Colonic mucosa (tissue), 4 donors: ENCODE results near the gene HMGN1. TPM values are rescaled to one million over a fixed set of nuclear protein-coding genes. Genes with fewer than 3 reads are reported as not detected.

Experiments
- DNase-seq: peaks from one replicate; pipeline ENCODE4 v3.0.0-alpha.2; 2020
- H3K27ac ChIP-seq: fragments of 200-600 bp; one replicate; pipeline ENCODE4 v1.8.0; 2021
- H3K27me3 ChIP-seq: fragments of 200-600 bp; one replicate; pipeline ENCODE4 v1.8.0; 2021
- H3K36me3 ChIP-seq: fragments of 200-600 bp; one replicate; pipeline ENCODE4 v1.8.0; 2021
- H3K4me1 ChIP-seq: fragments of 200-600 bp; one replicate; pipeline ENCODE4 v1.8.0; 2021; ENCODE audit warnings: mild to moderate bottlenecking
- H3K4me3 ChIP-seq: fragments of 200-600 bp; one replicate; pipeline ENCODE4 v1.8.0; 2021
- H3K9ac ChIP-seq, 2 donors: one replicate each; pipeline ENCODE4 v1.7.0; 2013; ENCODE audit warnings: control low read depth in 2 of 2, low read depth in 2 of 2, low read length in 2 of 2
- H3K9me3 ChIP-seq: fragments of 200-600 bp; one replicate; pipeline ENCODE4 v1.8.0; 2021
- intact Hi-C: fragments of 100-400 bp; cut with DNase I; formaldehyde crosslinking; loops from one replicate; pipeline ENCODE4 v1.14.1; 2022
- total RNA-seq, 2 donors: library from RNA; stranded (reverse); fragmentation: NEBNext Ultra II Directional in 1 of 2; extraction: Animal tissue kit (Norgen Biotek cat#: 25700) in 1 of 2; gene quantifications; one replicate each; pipeline ENCODE4 v1.2.1, GENCODE V29; 2021
- TF ChIP-seq, protein P1 (sequence below): fragments of 200-600 bp; IDR thresholded peaks from one replicate; pipeline ENCODE4 v1.8.0; 2022; ENCODE audit warnings: antibody characterized with exemption, mild to moderate bottlenecking
- donor health status: healthy.
- donor health status: DM: no; HTN: no; CAD: no.
- donor health status: DM: no; HTN: no; CAD: no.

HMGN1 gene
- total RNA-seq, 2 donors from 2014 or later, result 240 to 305 TPM

DNA sequence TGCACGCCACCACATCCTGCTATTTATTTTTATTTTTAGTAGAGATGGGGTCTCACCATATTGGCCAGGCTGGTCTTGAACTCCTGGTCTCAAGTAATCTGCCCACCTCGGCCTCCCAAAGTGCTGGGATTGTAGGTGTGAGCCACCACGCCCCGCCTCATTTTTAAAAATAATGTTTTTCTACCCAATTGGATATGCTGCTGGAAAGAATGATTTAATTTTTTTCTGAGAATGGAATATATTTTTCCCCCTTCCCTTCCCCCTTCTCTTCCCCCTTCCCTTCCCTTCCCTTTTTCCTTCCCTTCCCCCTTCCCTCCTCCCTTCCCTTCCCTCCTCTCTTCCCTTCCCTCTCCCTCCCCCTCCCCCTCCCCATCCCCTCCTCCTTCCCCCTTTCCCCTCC lies 17.7 kb upstream of the HMGN1 start:
- intact Hi-C loops, result no loop called here

DNA sequence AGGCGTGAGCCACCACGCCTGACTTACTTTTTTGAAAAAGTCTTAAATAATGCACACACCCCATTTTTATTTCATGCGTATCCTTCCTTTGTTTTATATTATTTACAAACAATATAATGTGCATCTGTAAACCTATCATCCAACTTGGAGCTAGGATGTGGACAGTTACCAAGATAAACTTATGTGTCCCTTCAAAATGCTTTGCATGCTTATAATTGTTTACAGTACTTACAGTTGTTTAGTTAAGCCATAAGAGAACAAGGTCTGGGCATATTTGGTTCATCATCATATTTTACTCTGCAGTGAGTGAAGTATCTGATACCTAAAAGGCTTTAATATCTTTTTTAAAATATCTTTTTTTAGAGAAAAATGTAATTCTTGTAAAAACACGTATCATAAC lies 16.1 kb upstream of the HMGN1 start:
- Histone ChIP-seq H3K9ac (no peak overlapping the region), H3K36me3 (no peaks in the 10 kb centered on the region), H3K27me3 (no peaks in the 10 kb centered on the region), H3K9me3 (no peaks in the 10 kb centered on the region), H3K4me1 (no peaks in the 10 kb centered on the region), H3K27ac (no peak overlapping the region), H3K4me3 (no peak overlapping the region)
- TF ChIP-seq, protein P1, sequence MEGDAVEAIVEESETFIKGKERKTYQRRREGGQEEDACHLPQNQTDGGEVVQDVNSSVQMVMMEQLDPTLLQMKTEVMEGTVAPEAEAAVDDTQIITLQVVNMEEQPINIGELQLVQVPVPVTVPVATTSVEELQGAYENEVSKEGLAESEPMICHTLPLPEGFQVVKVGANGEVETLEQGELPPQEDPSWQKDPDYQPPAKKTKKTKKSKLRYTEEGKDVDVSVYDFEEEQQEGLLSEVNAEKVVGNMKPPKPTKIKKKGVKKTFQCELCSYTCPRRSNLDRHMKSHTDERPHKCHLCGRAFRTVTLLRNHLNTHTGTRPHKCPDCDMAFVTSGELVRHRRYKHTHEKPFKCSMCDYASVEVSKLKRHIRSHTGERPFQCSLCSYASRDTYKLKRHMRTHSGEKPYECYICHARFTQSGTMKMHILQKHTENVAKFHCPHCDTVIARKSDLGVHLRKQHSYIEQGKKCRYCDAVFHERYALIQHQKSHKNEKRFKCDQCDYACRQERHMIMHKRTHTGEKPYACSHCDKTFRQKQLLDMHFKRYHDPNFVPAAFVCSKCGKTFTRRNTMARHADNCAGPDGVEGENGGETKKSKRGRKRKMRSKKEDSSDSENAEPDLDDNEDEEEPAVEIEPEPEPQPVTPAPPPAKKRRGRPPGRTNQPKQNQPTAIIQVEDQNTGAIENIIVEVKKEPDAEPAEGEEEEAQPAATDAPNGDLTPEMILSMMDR, result no peak
- DNase-seq, result no peak
- intact Hi-C loops, result no loop called here

More for the DNA sequence above, 17.7 kb upstream of the HMGN1 start:
- Histone ChIP-seq H3K36me3 (no peaks in the 10 kb centered on the region), H3K9ac (no peak overlapping the region), H3K27ac (no peak overlapping the region), H3K4me1 (no peaks in the 10 kb centered on the region), H3K9me3 (no peaks in the 10 kb centered on the region), H3K27me3 (no peaks in the 10 kb centered on the region), H3K4me3 (no peak overlapping the region)
- TF ChIP-seq, protein P1, result no peak
- DNase-seq, result no peak

DNA sequence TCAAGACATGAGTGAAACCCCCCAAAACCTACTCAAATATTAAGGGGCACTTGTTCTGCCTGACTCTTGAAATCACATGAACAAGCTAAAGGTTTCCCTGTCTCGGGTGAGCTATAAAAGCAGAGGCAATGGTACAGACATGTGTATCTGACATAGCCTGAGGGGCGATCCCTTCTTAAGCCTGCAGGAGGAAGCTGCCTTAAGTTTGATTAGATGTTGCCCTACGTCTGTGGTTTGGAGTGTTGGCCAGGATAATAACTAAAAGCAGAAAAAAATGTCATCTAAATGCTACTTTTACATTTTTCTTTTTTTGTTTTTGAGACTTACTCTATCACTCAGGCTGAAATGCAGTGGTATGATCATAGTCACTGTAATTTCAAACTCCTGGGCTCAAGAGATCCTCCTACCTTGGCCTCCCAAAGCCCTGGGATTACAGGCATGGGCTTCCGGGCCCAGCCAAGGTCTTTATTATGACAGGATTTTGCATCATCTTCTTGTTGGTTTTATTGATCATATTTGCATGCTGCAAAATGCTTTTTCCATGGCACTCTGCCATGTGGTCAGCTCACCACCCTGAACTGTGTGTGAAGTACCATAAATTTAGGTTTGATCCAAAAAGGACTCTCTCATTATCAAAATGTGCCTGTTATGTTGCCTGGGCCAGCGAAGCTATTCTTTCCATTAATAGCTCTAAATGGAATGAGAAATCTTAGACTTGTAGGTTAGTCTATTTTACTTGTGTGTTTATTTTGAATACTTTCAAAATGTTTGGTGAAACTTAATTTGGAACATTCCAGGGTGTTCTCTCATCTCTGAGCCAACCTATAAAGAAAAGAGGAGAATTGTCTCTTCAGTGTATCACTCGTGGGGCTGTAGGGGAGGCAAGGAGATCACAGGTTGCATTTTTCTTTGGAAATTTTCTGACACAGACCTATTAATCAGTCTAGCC lies 15.0 kb upstream of the HMGN1 start:
- no peaks in the 10 kb centered on the region for H3K9me3 ChIP-seq
- H3K9ac ChIP-seq, result no peak overlapping the region
- intact Hi-C loops, result no loop called here
- TF ChIP-seq, protein P1, result no peak
- no peak overlapping the region for H3K27ac ChIP-seq
- no peak for DNase-seq
- H3K4me3 ChIP-seq, result no peak overlapping the region
- H3K27me3 ChIP-seq, result no peaks in the 10 kb centered on the region
- no peaks in the 10 kb centered on the region for H3K4me1 ChIP-seq
- H3K36me3 ChIP-seq, result no peaks in the 10 kb centered on the region

DNA sequence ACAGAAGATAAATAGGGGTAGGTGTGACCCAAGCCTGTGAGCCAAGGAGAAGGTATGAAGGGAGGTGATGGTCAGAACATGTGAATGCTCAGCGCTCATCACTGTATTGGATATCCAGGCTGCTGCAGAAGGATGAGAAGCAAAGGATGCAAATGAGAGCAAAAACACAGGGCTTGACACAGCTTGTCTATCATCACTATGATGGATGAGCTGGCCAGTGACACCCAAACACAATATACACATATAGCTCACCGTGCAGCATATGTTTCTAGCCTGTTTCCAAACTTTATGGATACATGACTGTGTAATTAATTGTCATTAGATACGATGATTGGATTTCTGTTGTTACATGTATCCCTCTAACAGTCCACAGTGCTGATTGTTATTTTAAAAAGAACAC lies 13.8 kb upstream of the HMGN1 start:
- H3K36me3 ChIP-seq, result no peaks in the 10 kb centered on the region
- no peak overlapping the region for H3K27ac ChIP-seq
- no peak overlapping the region for H3K4me3 ChIP-seq
- intact Hi-C loops, result no loop called here
- DNase-seq, result no peak
- H3K27me3 ChIP-seq, result no peaks in the 10 kb centered on the region
- TF ChIP-seq, protein P1, result no peak
- H3K9me3 ChIP-seq, result no peaks in the 10 kb centered on the region
- H3K4me1 ChIP-seq, result no peaks in the 10 kb centered on the region
- H3K9ac ChIP-seq, result no peak overlapping the region

DNA sequence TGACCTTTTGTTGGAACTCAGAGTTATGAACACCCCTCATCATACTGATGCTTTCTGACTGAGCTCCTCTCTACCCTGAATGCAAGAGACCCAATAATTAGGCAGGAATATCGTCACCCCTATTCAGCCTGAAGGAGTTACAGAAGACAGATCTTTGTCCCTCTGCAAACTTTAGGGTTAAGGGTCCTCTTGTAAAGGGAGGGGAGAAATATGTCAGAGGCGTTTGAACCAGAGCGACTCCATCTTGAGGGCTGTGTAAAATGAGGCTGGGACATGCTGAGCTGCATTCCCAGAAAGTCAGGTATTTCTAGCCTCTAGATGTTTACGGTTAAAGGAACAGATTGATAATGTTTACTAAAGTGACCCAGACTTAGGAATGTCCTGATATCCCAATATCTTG lies 10.5 kb upstream of the HMGN1 start:
- no peak overlapping the region for H3K9ac ChIP-seq
- H3K27me3 ChIP-seq, result no peaks in the 10 kb centered on the region
- no peak overlapping the region for H3K27ac ChIP-seq
- no peaks in the 10 kb centered on the region for H3K4me1 ChIP-seq
- DNase-seq, result no peak
- H3K9me3 ChIP-seq, result no peaks in the 10 kb centered on the region
- H3K4me3 ChIP-seq, result no peak overlapping the region
- H3K36me3 ChIP-seq, result no peaks in the 10 kb centered on the region
- intact Hi-C loops, result no loop called here
- TF ChIP-seq, protein P1, result no peak
